ENCODE data around the gene STK32A. TPM values are rescaled to one million over a fixed set of nuclear protein-coding genes. Genes with fewer than 3 reads are reported as not detected.

The STK32A gene
- total RNA-seq, 2 experiments from 2014 or later = not detected

DNA sequence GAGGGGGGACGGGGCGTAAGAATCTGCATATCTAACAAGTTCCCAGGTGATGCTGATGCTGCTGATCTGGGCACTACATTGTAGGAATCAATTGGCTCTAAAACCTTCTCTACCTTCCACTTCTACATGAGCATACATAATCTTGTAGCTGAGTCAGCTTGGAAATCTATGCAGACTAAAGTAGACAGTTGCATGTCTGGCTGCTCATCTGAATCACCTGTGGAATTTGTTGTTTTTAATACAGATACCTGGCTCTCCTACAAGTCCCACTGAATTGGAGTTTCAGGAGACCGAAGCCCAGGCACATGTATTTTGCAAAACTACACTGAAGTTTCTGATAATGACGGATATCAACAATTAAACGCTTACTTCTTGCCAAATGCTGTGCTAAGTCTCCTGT lies 113.6 kb downstream of the STK32A start:
- H3K36me3 ChIP-seq (ENCODE audit: insufficient read depth, low read length) = no peaks in the 10 kb centered on the region
- H3K27me3 Mint-ChIP-seq = peaks cover 5% of the 10 kb centered on the region
- no peaks in the 10 kb centered on the region for H3K4me1 Mint-ChIP-seq (ENCODE audit: low read depth)
- intact Hi-C loops (cut with DNase I, micrococcal nuclease) = no loop called here
- H3K4me3 Mint-ChIP-seq = no peak overlapping the region
- H3K36me3 Mint-ChIP-seq (ENCODE audit: low read depth) = no peaks in the 10 kb centered on the region
- H3K9me3 Mint-ChIP-seq = peaks cover 3% of the 10 kb centered on the region
- ATAC-seq (ENCODE audit: poor library complexity) = no peak
- peaks cover 0 to 4% of the 10 kb centered on the region in 2 experiments for H3K27me3 ChIP-seq (ENCODE audit: control insufficient read depth in 1 of 2, insufficient read depth in 2 of 2, low read length in 2 of 2)
- POLR2A ChIA-PET = no interaction called here
- H3K9me3 ChIP-seq (ENCODE audit: control insufficient read depth in 1 of 2, insufficient read depth in 1 of 2, low read length in 2 of 2) = no peaks in the 10 kb centered on the region
- H3K4me1 ChIP-seq (ENCODE audit: insufficient read depth, low read length) = no peaks in the 10 kb centered on the region
- H3K4me3 ChIP-seq (ENCODE audit: low read length) = no peak overlapping the region
- CTCF ChIA-PET = no interaction called here
- H3K27ac ChIP-seq (ENCODE audit: low read depth in 1 of 2, low read length in 2 of 2) = no peak overlapping the region
- no peak for DNase-seq
- H3K27ac Mint-ChIP-seq = no peak overlapping the region
- TF ChIP-seq, protein P1, sequence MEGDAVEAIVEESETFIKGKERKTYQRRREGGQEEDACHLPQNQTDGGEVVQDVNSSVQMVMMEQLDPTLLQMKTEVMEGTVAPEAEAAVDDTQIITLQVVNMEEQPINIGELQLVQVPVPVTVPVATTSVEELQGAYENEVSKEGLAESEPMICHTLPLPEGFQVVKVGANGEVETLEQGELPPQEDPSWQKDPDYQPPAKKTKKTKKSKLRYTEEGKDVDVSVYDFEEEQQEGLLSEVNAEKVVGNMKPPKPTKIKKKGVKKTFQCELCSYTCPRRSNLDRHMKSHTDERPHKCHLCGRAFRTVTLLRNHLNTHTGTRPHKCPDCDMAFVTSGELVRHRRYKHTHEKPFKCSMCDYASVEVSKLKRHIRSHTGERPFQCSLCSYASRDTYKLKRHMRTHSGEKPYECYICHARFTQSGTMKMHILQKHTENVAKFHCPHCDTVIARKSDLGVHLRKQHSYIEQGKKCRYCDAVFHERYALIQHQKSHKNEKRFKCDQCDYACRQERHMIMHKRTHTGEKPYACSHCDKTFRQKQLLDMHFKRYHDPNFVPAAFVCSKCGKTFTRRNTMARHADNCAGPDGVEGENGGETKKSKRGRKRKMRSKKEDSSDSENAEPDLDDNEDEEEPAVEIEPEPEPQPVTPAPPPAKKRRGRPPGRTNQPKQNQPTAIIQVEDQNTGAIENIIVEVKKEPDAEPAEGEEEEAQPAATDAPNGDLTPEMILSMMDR (IDR thresholded peaks at IDR 0.05) = no peak

DNA sequence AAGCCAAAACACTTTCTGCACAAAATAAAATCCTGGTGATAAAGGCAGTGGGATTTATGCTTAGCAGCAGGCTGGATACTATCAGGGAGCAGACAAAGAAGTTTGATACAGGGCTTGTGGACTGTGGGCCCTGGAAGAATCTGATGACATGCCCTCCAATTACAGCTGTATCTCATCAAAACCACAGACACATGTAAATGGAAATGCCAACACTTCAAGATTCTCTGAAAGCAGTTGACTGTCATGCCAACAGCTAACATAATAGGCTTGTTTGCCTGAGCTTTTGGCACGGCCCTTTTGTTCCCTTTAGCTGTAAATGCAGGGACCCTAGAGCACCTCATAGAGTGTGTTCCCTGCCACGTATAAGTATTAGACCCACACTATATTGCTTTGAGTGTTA lies 114.4 kb downstream of the STK32A start:
- no peaks in the 10 kb centered on the region for H3K4me1 ChIP-seq (ENCODE audit: insufficient read depth, low read length)
- ChIA-PET POLR2A (no interaction called here), CTCF (no interaction called here)
- no peak for DNase-seq
- Mint-ChIP-seq H3K9me3 (peaks cover 3% of the 10 kb centered on the region), H3K4me3 (no peak overlapping the region), H3K4me1 (ENCODE audit: low read depth) (no peaks in the 10 kb centered on the region), H3K27me3 (peaks cover 5% of the 10 kb centered on the region), H3K36me3 (ENCODE audit: low read depth) (no peaks in the 10 kb centered on the region), H3K27ac (no peak overlapping the region)
- no peak overlapping the region for H3K27ac ChIP-seq (ENCODE audit: low read depth in 1 of 2, low read length in 2 of 2)
- no peaks in the 10 kb centered on the region for H3K36me3 ChIP-seq (ENCODE audit: insufficient read depth, low read length)
- ATAC-seq (ENCODE audit: poor library complexity) = no peak
- H3K27me3 ChIP-seq (ENCODE audit: control insufficient read depth in 1 of 2, insufficient read depth in 2 of 2, low read length in 2 of 2) = peaks cover 0 to 4% of the 10 kb centered on the region in 2 experiments
- TF ChIP-seq, protein P1 (IDR thresholded peaks at IDR 0.05) = no peak
- H3K4me3 ChIP-seq (ENCODE audit: low read length) = no peak overlapping the region
- H3K9me3 ChIP-seq (ENCODE audit: control insufficient read depth in 1 of 2, insufficient read depth in 1 of 2, low read length in 2 of 2) = no peaks in the 10 kb centered on the region
- intact Hi-C loops (cut with DNase I, micrococcal nuclease) = no loop called here

DNA sequence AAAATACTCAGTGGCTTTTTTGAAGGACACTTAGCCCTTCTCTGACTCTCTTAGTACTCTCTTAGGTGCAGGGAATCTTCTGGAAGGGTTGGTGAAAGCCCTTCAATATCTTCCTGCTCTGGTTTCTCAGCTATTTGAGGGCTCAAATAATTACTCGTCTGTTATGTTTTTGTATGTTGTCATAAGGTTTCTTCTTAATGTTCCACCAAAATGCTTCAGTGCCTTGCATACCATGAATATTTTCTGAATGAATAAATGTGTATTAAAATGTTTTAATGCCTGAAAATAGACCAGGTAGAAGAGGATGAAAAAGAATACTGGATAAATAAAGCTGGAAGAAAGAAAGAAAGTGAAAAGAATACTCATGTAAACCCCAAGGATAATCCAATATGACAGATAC lies 124.3 kb downstream of the STK32A start:
- ATAC-seq (ENCODE audit: poor library complexity) = no peak
- H3K9me3 Mint-ChIP-seq = no peaks in the 10 kb centered on the region

More for the DNA sequence above, 124.3 kb downstream of the STK32A start:
- no peak overlapping the region for H3K4me3 ChIP-seq (ENCODE audit: low read length)
- H3K9me3 ChIP-seq (ENCODE audit: control insufficient read depth in 1 of 2, insufficient read depth in 1 of 2, low read length in 2 of 2) = no peaks in the 10 kb centered on the region
- intact Hi-C loops (cut with DNase I, micrococcal nuclease) = no loop called here
- no peaks in the 10 kb centered on the region for H3K27me3 ChIP-seq (ENCODE audit: control insufficient read depth in 1 of 2, insufficient read depth in 2 of 2, low read length in 2 of 2)
- DNase-seq = no peak
- CTCF ChIA-PET = no interaction called here
- POLR2A ChIA-PET = no interaction called here
- no peaks in the 10 kb centered on the region for H3K4me1 Mint-ChIP-seq (ENCODE audit: low read depth)
- TF ChIP-seq, protein P1 (IDR thresholded peaks at IDR 0.05) = no peak
- no peaks in the 10 kb centered on the region for H3K36me3 Mint-ChIP-seq (ENCODE audit: low read depth)
- H3K4me1 ChIP-seq (ENCODE audit: insufficient read depth, low read length) = no peaks in the 10 kb centered on the region
- H3K36me3 ChIP-seq (ENCODE audit: insufficient read depth, low read length) = no peaks in the 10 kb centered on the region
- H3K27ac ChIP-seq (ENCODE audit: low read depth in 1 of 2, low read length in 2 of 2) = no peak overlapping the region
- H3K4me3 Mint-ChIP-seq = no peak overlapping the region
- no peak overlapping the region for H3K27ac Mint-ChIP-seq
- H3K27me3 Mint-ChIP-seq = no peaks in the 10 kb centered on the region

Data from CD4-positive, alpha-beta T cell (primary cell).